ENCODE measurements around the gene COL5A1.
"Not testable (repeated sequence)": the region's sequence is repeated elsewhere in the genome, so short reads cannot be mapped to it uniquely, and the experiment has no call there.

COL5A1 gene

DNA sequence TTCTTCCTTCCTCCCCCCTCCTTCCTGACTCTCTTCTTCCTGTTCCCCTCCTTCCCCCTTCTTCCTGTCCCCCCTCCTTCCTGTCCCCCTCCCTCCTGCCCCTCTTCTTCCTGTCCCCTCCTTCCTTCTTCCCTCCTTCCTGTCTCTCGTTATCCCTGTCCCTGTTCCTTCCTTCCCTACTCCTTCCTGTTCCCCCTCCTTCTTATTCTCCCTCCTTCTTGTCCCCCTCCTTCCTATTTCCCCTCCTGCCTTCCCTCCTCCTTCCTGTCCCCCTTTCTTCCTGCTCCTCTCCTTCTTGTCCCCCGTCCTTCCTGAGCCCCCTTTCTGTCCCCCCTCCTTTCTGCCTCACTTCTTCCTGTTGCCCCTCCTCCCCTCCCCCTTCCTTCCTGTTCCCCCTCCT lies 70.6 kb downstream of the COL5A1 start:
- in situ Hi-C loops (cut with MboI; ENCODE audit: low sequenced_read_pairs, unreplicated experiment), result no loop called here
- TF ChIP-seq, protein P1, sequence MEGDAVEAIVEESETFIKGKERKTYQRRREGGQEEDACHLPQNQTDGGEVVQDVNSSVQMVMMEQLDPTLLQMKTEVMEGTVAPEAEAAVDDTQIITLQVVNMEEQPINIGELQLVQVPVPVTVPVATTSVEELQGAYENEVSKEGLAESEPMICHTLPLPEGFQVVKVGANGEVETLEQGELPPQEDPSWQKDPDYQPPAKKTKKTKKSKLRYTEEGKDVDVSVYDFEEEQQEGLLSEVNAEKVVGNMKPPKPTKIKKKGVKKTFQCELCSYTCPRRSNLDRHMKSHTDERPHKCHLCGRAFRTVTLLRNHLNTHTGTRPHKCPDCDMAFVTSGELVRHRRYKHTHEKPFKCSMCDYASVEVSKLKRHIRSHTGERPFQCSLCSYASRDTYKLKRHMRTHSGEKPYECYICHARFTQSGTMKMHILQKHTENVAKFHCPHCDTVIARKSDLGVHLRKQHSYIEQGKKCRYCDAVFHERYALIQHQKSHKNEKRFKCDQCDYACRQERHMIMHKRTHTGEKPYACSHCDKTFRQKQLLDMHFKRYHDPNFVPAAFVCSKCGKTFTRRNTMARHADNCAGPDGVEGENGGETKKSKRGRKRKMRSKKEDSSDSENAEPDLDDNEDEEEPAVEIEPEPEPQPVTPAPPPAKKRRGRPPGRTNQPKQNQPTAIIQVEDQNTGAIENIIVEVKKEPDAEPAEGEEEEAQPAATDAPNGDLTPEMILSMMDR (IDR thresholded peaks at IDR 0.05; ENCODE audit: borderline replicate concordance, control extremely low read depth, extremely low read depth, insufficient read depth, missing control alignments), result no peak
- no peak for DNase-seq (ENCODE audit: low spot score)

GRCh38 chr9:134712926-134713325 lies 71.3 kb downstream of the COL5A1 start:
- TF ChIP-seq, protein P1 (IDR thresholded peaks at IDR 0.05; ENCODE audit: borderline replicate concordance, control extremely low read depth, extremely low read depth, insufficient read depth, missing control alignments), result no peak
- no peak for DNase-seq (ENCODE audit: low spot score)
- in situ Hi-C loops (cut with MboI; ENCODE audit: low sequenced_read_pairs, unreplicated experiment), result no loop called here

DNA sequence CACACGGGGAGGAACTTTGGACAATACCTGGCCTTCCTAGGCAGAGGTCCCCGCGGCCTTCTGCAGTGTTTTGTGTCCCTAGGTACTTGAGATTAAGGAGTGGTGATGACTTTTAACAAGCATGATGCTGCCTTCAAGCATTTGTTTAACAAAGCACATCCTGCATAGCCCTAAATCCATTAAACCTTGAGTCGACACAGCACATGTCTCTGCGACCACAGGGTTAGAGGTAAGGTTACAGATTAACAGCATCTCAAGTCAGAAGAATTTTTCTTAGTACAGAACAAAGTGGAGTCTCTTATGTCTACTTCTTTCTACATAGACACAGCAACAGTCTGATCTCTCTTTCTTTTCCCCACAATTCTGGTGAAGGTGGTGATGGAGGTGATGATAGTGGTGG lies 73.9 kb downstream of the COL5A1 start:
- in situ Hi-C loops (cut with MboI; ENCODE audit: low sequenced_read_pairs, unreplicated experiment); DNase-seq (ENCODE audit: low spot score): not testable (repeated sequence)

GRCh38 chr9:134716067-134716466 lies 74.5 kb downstream of the COL5A1 start:
- TF ChIP-seq, protein P1 (IDR thresholded peaks at IDR 0.05; ENCODE audit: borderline replicate concordance, control extremely low read depth, extremely low read depth, insufficient read depth, missing control alignments), result no peak
- in situ Hi-C loops (cut with MboI; ENCODE audit: low sequenced_read_pairs, unreplicated experiment), result no loop called here
- DNase-seq (ENCODE audit: low spot score), result no peak

- TF ChIP-seq, protein P1 (IDR thresholded peaks at IDR 0.05; ENCODE audit: borderline replicate concordance, control extremely low read depth, extremely low read depth, insufficient read depth, missing control alignments), result no peak
- DNase-seq (ENCODE audit: low spot score), result no peak
- in situ Hi-C loops (cut with MboI; ENCODE audit: low sequenced_read_pairs, unreplicated experiment), result no loop called here
Observed at GRCh38 chr9:134717056-134717455, 75.5 kb downstream of the COL5A1 start.

DNA sequence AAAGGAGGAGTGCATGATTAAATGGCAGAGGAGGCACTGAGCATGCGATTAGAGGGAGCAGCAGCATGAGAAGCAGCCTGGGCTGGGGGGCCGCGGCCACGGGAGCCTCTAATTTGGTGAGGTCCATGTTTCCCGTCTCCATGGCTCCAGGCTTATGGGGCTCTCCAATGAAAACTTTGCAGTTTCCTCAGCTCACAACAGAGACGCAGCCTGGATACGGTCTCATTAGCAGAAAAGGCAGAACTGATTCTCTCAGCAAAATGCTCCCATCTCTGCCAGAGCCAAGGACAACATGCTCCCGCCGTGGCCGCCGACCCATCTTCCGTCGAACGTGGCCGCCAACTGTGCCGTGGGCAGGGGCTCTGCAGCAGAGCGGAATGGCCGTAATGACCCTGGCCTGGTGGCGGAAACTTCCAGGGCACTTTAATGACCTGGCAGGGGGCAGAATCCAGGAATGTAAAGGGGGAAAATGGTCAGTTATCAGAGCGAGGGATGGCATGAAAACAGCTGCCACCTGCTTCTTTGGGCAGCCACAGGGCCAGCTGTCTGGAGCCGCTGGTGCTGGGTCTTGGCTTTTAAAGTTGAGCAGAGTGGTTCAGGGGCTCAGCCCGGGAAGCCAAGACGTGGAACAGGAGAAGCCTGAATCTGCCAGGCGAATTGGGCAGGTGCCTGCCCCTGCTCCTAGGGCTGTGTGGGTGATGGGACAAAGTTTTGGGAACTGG lies 76.5 kb downstream of the COL5A1 start:
- TF ChIP-seq, protein P1 (IDR thresholded peaks at IDR 0.05; ENCODE audit: borderline replicate concordance, control extremely low read depth, extremely low read depth, insufficient read depth, missing control alignments), result no peak
- in situ Hi-C loops (cut with MboI; ENCODE audit: low sequenced_read_pairs, unreplicated experiment), result no loop called here
- no peak for DNase-seq (ENCODE audit: low spot score)

- TF ChIP-seq, protein P1 (IDR thresholded peaks at IDR 0.05; ENCODE audit: borderline replicate concordance, control extremely low read depth, extremely low read depth, insufficient read depth, missing control alignments), result no peak
- no peak for DNase-seq (ENCODE audit: low spot score)
- in situ Hi-C loops (cut with MboI; ENCODE audit: low sequenced_read_pairs, unreplicated experiment), result no loop called here
Observed at GRCh38 chr9:134719331-134719730, 77.7 kb downstream of the COL5A1 start.

All from GM13976 (cell line).